Measurements from ENCODE around the gene HTD2.
"Not testable (repeated sequence)": the region's sequence is repeated elsewhere in the genome, so short reads cannot be mapped to it uniquely, and the experiment has no call there.

HTD2 gene

DNA sequence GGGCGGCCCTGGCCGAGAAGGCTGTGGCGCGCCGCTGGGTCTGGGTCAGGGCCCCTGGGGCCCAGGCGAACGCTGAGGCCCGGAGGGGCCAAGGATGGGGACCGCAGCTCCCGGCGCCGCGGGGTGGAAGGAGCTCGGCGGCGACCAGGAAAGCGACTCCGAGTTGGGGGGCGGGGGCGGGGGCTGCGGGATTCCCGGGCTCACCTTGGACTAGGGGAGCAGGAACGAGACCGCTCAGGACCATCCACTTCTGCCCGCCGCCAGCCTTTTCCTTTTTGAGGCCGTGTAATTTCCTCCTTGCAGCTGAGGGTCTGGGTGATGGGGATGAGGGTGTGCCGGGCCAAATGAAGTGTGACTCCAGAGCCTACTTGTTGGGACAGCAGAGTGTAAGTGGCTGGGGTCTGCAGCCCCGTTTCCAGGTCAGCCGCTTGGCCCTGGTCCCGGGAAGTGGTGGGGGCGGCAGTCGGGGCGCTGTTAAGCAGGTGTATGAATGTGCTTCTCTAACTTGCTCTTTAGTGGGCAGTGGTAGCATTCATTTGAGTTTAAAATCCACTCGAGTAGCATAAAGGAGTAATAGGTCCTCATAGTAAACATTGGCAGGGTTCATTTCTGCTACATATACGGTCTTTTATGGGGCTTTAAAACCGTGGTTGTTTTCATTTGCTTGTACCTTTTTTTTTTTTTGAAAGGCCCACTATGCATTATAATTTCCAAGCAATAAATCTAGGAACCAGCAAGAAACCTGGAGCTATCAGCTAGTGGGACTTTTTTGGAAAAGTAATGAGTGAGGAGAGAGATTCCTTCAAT is 27.1 kb downstream of the HTD2 start:
- no peak for DNase-seq

- no peak for DNase-seq
Observed at GRCh38 chr3:58334013-58334321, 27.6 kb downstream of the HTD2 start.

DNA sequence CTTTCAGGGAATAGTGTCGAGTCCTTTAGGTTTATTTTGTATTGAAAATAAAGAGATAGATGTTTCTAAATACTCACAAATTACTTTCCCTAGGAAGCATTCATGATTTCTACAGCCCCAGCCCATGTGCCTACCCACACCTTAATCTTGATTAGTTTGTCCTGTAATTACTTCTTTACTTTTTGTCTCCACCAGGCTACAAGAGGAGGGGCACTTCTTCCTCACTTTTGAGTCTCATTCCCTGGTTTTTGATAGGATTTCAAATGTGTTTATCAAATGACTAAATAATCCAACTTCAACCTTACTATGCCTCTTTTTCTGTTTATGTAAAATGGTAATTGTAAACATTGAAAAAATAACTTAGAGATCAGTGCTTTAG is 28.2 kb downstream of the HTD2 start:
- DNase-seq: no peak

- no peak for DNase-seq
Observed at GRCh38 chr3:58335652-58335947, 29.3 kb downstream of the HTD2 start.

DNA sequence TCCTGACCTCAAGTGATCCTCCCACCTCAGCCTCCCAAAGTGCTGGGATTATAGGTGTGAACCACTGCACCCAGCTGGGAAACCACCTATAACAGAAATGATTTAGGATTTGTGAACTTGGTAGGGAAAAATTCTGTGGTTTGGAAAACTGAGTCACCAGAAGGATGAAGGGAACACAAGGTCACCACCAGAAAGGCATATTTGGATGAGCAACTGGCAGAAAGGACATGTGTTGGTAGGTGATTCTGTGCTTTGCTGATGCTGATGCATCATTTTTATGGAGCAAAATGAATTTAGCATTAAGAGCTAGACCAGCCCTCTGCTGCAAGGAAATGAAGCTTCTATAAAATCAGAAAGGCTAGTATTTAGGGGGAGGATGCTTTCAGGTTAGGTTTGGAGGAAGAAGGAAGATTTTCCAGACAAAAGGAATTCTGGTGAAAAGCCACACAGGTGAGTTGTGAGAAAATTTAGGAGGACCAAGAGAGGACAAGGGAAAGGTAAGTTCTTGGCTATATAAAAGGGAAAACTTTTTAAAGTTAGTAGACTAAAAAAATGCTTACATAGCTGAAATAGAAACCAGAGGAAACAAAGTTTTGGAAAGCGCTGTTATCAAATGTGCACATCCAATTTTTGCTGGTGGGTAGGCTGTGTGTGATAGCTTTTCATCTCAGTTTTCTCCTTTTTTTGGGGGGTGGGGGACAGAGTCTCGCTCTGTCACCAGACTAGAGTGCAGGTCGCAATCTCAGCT is 30.0 kb downstream of the HTD2 start:
- no peak for DNase-seq

GRCh38 chr3:58337190-58337589 is 30.9 kb downstream of the HTD2 start:
- DNase-seq: no peak

DNA sequence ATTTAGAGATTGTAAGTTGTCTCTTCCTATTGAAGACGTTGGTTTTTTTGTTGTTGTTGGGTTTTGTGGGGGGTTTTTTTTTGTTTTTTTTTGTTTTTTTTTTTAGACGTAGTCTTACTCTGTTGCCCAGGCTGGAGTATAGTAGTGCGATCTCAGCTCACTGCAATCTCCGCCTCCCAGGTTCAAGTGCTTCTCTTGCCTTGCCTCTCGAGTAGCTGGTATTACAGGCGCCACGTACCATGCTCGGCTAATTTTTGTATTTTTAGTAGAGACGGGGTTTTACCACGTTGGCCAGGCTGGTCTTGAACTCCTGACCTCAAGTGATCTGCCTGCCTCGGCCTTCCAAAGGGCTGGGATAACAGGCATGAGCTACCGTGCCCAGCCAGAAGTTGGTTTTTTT is 32.8 kb downstream of the HTD2 start:
- not testable (repeated sequence) for DNase-seq

DNA sequence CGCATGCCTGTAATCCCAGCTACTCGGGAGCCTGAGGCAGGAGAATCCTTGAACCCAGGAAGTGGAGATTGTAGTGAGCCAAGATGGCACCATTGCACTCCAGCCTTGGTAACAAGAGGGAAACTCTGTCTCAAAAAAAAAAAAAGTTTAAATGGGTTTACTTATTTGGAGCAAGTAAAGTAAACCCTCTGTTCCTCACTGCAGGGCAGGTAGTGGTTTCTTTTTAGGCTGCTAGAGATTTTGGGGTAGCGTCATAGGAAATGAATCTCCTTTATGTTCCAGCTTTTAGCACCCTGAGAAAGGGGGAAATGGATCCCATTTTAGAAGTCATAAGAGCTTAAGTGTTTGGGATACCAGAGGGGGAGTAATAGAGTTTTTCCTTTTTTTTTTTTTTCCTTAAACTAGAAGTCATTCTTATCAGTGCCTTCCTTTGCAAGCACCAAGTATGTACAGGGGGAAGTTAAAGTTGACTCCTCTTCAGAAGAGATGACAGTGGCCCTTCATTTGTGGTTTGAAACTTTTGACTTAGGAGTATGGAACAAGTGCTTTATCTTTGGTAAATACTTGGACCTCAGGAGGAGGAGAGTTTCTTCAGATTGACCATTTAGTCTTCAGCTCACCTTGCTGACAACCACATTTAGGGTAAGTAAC is 34.4 kb downstream of the HTD2 start:
- no peak for DNase-seq

DNA sequence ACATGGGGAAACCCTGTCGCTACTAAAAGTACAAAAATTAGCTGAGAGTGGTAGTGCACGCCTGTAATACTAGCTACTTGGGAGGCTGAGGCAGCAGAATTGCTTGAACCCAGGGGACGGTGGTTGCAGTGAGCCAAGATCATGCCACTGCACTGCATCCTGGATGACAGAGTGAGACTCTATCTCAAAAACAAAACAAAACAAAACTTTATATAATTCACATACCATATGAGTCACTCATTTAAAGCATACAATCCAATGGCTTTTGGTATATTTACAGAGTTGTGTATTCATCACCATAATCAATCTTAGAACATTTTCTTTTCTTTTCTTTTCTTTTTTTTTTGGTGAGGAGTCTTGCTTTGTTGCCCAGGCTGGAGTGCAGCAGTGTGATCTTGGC is 35.1 kb downstream of the HTD2 start:
- no peak for DNase-seq

DNA sequence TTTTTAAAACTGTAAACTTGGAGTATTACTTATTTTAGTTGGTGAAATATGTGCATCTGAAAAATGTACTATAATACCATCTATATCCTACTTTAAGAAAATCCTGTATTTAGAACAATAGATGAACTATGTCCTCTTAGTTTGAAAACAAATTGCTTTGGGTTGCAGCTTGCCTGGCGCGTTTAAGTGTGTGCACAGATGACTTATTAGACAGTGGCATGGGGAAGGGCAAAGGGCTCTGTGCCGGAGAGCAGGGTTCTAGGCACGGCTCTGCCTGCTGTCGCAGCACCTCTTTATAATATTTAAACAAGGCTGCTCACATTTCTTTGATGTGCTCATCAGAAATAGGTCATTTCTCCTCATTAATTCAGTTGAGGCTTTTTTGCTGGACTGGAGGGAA is 36.4 kb downstream of the HTD2 start:
- no peak for DNase-seq

DNA sequence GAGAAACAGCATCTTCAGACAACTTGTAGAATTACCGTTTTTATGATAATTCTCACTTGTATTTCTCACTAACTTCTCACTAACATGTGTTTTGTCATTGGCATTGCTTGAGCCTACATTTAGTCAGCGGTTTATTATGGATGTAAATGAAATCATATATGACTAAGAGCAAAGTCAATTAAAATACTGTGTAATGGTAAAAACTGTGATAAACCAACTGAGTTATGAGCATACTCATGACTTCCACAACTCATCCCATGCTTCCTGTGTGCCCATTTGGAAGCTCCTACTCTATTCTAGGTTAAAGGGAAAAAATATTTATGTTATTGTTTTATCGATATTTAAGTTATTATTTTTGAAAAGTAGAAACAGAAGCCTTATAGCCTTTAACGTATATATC is 39.1 kb downstream of the HTD2 start:
- no peak for DNase-seq

DNA sequence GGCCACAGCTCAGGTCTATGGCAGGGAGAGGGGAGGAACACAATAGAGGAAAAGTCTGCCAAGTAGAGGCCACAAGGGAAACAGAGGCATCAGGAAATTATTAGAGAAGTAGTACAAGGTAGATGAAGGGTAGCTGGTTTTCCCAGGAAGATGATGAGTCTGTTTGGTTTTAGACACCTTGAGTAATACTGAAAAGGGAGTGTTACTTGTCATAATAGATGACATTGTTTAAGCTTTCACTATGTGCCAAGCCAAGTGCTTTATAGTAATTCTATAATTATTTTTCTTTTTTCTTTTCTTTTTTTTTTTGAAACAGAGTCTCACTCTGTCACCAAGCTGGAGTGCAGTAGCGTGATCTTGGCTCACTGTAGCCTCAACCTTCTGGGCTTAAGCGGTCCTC is 40.0 kb downstream of the HTD2 start:
- no peak for DNase-seq

GRCh38 chr3:58347984-58348383 is 41.7 kb downstream of the HTD2 start:
- DNase-seq: no peak

- no peak for DNase-seq
Observed at GRCh38 chr3:58349792-58350626, 43.7 kb downstream of the HTD2 start.

- DNase-seq: no peak
Observed at GRCh38 chr3:58350627-58351013, 44.3 kb downstream of the HTD2 start.

DNA sequence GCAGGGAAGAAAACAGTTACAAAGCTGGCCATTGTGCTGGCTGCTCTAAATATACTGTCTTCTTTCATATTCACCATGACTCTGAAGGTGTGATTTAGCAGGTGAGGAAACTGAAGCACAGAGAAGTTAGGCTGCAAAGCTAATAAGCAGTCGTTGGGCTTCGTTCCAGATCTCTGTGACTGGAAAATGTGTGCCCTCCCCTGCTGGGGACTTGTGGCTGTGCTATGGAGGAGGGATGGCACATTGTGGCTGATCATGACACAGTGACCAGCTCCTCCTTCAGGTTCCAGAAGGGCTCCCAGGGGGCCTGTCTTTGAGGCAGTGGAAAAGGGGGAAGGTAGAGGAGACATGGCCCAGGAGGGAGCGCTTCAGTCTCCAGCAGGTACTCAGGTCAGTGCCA is 45.6 kb downstream of the HTD2 start:
- no peak for DNase-seq

- no peak for DNase-seq
Observed at GRCh38 chr3:58352626-58353025, 46.3 kb downstream of the HTD2 start.

- DNase-seq: no peak
Observed at GRCh38 chr3:58353722-58354553, 47.6 kb downstream of the HTD2 start.

- DNase-seq: no peak
Observed at GRCh38 chr3:58355179-58355578, 48.9 kb downstream of the HTD2 start.

- DNase-seq: no peak
Observed at GRCh38 chr3:58356054-58356453, 49.7 kb downstream of the HTD2 start.

- no peak for DNase-seq
Observed at GRCh38 chr3:58357402-58357801, 51.1 kb downstream of the HTD2 start.

GRCh38 chr3:58358092-58358491 is 51.8 kb downstream of the HTD2 start:
- DNase-seq: no peak

GRCh38 chr3:58358808-58359207 is 52.5 kb downstream of the HTD2 start:
- no peak for DNase-seq

Data from NCI-H187 treated with DMSO at 0.1 percent for 48 hours (cell line).